HT-29 (cell line): Measurements from ENCODE around the gene FILIP1L. TPM values are rescaled to one million over a fixed set of nuclear protein-coding genes. Genes with fewer than 3 reads are reported as not detected.
A peak's percentile ranks its signal among the peaks of the same experiment; 100 is the strongest.

Experiments
- DNase-seq: peaks from one replicate; pipeline ENCODE4 v3.0.0-alpha.2; 2015; ENCODE audit warnings: low spot score
- total RNA-seq: library from RNA; depleted of rRNA; stranded (reverse); fragments of >200 nt; shearing (Covaris generic); gene quantifications from 2 replicates; pipeline ENCODE4 v1.2.3, GENCODE V29; 2014

Gene FILIP1L
- total RNA-seq, 1 experiment from 2014 or later = 1.8 TPM

DNA sequence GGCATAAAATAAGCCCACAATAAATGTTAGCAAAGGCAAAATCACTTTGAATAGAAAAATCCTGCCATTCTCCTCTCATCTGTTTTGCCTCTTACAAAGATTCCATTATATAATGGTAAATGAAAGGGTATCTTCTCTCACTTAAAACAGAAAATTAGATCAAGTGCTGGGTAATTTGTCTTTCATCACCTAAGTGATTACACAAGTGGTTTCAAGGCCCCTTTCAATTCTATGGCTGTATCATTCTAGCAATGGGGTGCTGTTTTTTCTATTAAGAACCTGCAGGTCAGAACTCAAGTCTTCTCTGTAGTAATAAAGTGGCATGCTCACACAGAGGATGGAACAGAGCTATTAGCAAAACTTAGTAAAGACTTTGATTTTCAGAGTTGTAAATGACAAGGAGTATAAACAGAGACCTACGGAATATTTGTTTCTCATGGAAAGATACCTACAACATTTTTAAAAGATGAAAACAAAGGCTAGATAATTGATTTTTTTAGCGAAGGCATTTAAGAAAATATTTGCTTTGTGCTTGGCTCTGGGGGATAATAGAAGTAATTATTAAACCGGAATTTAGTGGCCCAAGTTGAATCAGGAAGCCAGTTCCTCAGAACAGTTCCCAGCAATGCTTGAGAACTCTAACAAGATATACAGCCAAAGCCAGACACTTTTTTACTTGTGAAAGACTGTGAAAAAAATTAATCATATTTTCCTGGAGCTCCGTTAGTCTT is 159.2 kb downstream of the FILIP1L start:
- DNase-seq = peak; percentile 39

GRCh38 chr3:99953596-99953995 is 160.7 kb downstream of the FILIP1L start:
- no peak for DNase-seq

DNA sequence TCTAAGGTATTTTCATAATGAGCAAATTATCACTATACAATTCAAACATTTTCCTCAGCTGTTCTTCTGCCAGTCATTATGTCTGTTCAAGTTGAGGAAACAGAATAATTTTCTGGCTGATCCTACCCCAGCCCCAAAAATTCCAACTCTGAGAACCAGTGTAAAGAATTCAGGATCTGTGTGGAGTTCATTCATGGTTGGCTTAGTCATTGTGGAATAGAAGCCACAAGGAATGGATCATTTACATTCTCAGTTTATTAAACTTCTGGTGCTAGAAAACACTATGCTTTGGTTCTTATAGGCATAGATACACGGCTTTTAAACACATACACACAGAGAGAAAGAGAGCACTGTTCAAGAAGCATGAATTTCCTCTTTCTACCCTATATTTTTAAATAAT is 162.0 kb downstream of the FILIP1L start:
- no peak for DNase-seq

DNA sequence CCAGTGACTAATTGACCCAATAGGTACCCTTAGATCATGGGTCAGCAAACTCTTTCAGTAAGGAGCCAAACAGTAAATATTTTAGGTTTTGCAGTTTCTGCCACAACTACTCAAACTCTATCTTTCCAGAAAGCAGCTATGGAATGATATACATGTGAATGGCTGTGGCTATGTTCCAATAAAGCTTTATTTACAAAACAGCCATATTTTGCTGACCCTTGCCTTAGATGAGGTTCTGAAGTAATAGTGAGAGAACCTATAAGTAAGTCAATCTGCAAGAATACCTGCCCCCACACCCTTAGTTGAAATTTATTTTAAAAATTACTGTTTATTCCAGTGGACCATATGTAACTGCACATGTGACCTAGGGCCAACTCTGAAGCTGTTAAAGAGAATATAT is 162.6 kb downstream of the FILIP1L start:
- DNase-seq = no peak

GRCh38 chr3:99950921-99951320 is 163.4 kb downstream of the FILIP1L start:
- DNase-seq = no peak

DNA sequence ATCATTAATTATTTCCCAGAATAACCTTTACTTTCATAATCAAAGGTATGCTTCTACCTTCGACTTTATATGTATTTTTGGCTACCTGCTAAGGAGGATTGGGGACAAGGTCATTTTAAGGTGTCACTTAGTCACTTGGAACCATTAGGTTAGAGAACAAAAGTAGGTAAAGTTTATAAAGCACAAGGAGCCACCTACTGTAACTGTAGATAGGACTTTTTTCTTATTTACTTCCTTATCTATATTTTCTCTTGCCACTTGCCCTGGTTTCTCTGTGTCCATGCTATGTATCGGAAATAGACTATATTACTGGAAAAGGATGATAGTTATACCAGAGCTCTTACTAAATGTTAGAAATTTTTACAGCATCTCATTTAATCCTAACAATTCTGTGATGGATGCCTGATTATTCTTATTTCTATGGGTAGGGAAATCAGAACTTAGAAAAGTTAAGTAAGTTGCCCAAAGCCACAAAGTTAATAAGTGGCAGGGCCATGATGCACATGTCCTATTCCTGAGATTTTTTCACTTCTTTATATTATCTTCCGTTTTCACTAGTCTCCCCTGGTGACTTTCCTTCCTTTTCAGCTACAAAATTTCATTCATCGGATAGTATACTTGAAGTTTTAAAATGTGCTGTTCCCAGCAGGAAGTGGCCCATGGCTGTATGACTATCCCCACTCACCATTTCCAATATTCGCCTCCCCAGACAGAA is 164.2 kb downstream of the FILIP1L start:
- no peak for DNase-seq

GRCh38 chr3:99948467-99949089 is 165.7 kb downstream of the FILIP1L start:
- no peak for DNase-seq

GRCh38 chr3:99947356-99947755 is 166.9 kb downstream of the FILIP1L start:
- DNase-seq = no peak

- peak; percentile 36 for DNase-seq
Measured at GRCh38 chr3:99945328-99945995, 168.8 kb downstream of the FILIP1L start.

DNA sequence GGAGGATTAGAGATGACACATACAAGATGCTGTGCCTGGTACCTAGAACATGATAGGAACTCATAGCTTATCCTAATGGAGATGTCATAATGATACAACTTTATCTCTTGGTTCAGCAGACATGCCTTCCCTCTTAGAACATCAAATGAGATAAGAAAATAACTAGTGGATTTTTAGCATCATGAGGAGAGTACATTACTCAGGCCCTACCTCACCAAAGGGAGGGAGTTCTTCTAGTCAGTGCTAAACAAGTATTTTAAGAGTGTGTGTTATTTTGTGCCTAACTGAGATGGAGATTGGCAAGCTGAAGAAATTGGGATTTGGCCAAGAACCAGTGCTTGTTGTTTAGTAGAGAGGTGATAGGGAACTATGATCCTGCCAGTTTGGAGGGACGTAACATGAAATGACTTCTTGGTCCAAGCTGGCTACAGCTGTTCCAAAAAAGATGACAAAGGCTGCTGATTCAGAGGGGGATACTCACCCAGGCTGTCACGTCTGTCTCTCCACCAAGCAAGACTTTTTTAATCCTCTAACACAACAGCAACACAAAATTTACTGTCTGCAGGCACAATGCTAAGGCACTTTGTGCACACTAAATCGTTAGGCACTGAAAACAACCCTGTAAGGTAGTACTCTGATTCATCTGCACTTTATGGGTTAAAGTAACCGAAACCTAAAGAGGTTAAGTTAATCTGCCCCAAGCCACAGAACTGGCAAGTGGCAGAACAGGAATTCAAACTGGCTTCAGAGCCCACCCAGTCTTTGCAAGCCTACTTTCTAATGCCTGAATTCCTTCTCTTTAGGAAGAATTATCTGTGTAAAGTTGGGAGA is 170.2 kb downstream of the FILIP1L start:
- DNase-seq = peak; percentile 37

- DNase-seq = no peak
Measured at GRCh38 chr3:99941211-99941610, 173.1 kb downstream of the FILIP1L start.

DNA sequence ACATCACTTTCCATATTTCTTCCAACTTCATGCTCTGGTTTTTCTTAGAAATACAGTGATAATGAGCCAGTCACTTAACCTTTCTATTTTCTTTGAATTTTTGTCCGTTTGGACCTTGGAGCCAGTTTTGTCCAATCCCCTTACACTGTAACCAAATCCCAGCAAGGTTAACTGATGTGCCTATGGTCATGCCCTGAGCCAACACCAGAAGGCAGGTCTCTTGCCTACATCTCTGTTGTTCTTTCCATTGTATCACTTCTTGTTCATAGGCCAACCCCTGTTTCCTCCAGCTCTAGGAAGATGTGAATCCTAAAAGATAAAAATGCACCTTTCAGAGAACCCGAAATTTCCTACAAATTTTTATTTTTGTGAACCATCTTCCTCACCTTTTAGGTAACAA is 174.0 kb downstream of the FILIP1L start:
- no peak for DNase-seq

DNA sequence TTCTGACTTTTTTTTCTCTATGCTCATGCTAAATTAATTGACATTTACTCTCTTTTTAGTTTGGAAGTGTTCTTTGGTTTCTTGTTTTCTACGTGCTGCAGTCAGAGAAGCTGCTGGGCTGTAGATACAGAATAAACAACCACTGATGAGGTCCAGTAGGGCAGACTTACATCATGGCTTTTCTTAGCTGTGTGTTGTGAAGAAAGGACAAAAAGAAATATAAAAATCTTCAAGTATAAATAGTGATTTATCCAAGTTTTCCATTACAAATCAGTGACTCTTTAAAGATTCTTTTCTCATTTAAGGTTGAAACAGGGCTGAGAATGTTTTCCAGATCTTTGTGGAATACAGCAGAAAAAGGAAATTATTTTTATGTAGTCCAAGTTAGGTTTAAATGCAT is 174.4 kb downstream of the FILIP1L start:
- no peak for DNase-seq

- no peak for DNase-seq
Measured at GRCh38 chr3:99938270-99938911, 175.9 kb downstream of the FILIP1L start.

- DNase-seq = peak; percentile 75
Measured at GRCh38 chr3:99934975-99935797, 179.1 kb downstream of the FILIP1L start.

DNA sequence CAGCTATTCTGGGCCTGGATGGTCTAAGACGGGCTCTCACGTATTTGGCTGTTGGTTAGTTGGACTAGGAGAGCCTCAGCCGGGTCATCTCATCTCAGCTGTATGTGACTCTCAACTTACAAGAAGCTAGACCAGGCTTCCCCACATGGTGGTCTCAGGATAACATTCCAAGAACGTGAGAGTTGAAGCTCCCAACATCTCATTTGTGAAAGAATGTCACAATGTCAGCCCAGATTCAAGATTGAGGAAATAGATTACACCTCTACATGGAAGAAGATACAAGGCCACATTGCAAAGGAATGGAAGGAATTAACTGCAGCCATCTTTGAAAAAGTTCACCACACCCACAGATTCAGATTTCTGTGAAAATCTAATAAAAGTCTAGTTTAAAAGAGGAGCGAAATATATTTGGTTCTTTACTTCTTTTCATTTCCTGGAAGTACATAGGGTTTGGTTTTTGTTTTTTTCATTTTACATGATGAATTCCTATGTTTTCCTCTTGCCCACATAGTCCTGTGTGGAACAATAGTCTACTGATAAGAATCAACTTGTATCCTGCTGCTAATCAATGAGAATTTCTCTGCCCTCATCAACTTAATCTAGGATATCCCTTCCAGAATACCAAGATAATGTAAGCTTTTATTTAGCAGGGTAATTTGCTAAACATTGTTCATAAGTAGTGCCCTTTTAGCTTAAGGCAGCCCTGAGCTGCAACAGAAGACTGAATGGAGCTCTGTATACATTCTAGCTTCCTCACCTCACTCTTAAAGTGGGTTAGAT is 180.1 kb downstream of the FILIP1L start:
- DNase-seq = no peak

- no peak for DNase-seq
Measured at GRCh38 chr3:99931059-99931458, 183.2 kb downstream of the FILIP1L start.

- no peak for DNase-seq
Measured at GRCh38 chr3:99929745-99930139, 184.6 kb downstream of the FILIP1L start.
